HepG2 (cell line): ENCODE results near the gene CUL1. TPM values are rescaled to one million over a fixed set of nuclear protein-coding genes. Genes with fewer than 3 reads are reported as not detected.

Source experiments
- ATAC-seq: fragments of 200-7000 bp; cut with Tn5 transposase; 3 replicates; pipeline ENCODE4 v1.9.1; 2020; ENCODE audit warnings: mild to moderate bottlenecking, moderate library complexity
- BruUV-seq: library from RNA; stranded (reverse); fragments of 400-500 nt; replicated peaks from 2 replicates; lab custom pipeline; 2021; lab: Mats Ljungman, UMichigan
- CTCF ChIA-PET: fragments of 300-600 bp; formaldehyde crosslinking; extraction: SDS; loops from one replicate; lab custom pipeline; 2021; ENCODE audit warnings: low total read pairs, inconsistent platforms, low intra/inter-chr PET ratio; lab: Yijun Ruan, JAX
- POLR2A ChIA-PET: fragments of 350-600 bp; sonication (Branson Sonifier 250); formaldehyde crosslinking; loops from one replicate; lab custom pipeline; 2020; ENCODE audit warnings: antibody characterized with exemption, inconsistent platforms; lab: Yijun Ruan, JAX
- DNase-seq: peaks from one replicate; pipeline ENCODE4 v3.0.0-alpha.2; 2015; ENCODE audit warnings: low spot score
- FAIRE-seq: peaks from 3 replicates; lab custom pipeline; 2011; peaks lifted over from hg19 to GRCh38; lab: Jason Lieb, UNC
- H2AFZ ChIP-seq: one replicate; pipeline ENCODE4 v1.6.1; 2011; ENCODE audit warnings: low read length, inconsistent platforms
- H3K27ac ChIP-seq: fragments of 300-600 bp; 3 replicates; pipeline ENCODE4 v1.8.0; 2011; ENCODE audit warnings: mixed run types, mild to moderate bottlenecking, mixed read lengths, low read length, inconsistent platforms; ENCODE audit not compliant: insufficient read depth; ENCODE audit errors: extremely low read length
- H3K27me3 ChIP-seq, 2 experiments: fragments of 200-600 bp in 1 of 2; 2 replicates in 1 of 2; 3 replicates in 1 of 2; pipeline versions ENCODE4 v1.6.0 to v1.8.0; 2011; ENCODE audit warnings: low read length in 2 of 2, mild to moderate bottlenecking in 2 of 2, moderate library complexity in 2 of 2, inconsistent platforms in 1 of 2; ENCODE audit not compliant: insufficient read depth in 2 of 2, control insufficient read depth in 1 of 2
- H3K36me3 ChIP-seq, 2 experiments: fragments of 200-600 bp in 1 of 2; replicated peaks in 1 of 2; 2 replicates in 1 of 2; 3 replicates in 1 of 2; pipeline versions ENCODE4 v1.5.1 to v1.8.0; 2011; ENCODE audit warnings: low read length in 2 of 2, inconsistent platforms in 1 of 2; ENCODE audit not compliant: insufficient read depth in 2 of 2, control insufficient read depth in 1 of 2
- H3K4me1 ChIP-seq: 2 replicates; pipeline ENCODE4 v1.5.1; 2012; ENCODE audit warnings: low read length, inconsistent platforms; ENCODE audit not compliant: insufficient read depth
- H3K4me2 ChIP-seq: 2 replicates; pipeline ENCODE4 v1.6.0; 2011; ENCODE audit warnings: low read depth, low read length, inconsistent platforms
- H3K4me3 ChIP-seq, 3 experiments: fragments of 200-600 bp in 1 of 3; sonication (generic), shearing (Covaris generic) in 1 of 3; replicated peaks in 1 of 3; 2 replicates each; pipeline ENCODE4 v1.5.1; 2011 to 2016; ENCODE audit warnings: low read length in 3 of 3, inconsistent platforms in 2 of 3, low read depth in 2 of 3, mild to moderate bottlenecking in 2 of 3, control low read depth in 1 of 3, mixed read lengths in 1 of 3; ENCODE audit not compliant: insufficient read depth in 1 of 3
- H3K79me2 ChIP-seq: one replicate; pipeline ENCODE4 v1.6.1; 2011; ENCODE audit warnings: low read length, inconsistent platforms; ENCODE audit not compliant: insufficient read depth
- H3K9ac ChIP-seq: 2 replicates; pipeline ENCODE4 v1.6.0; 2011; ENCODE audit warnings: mild to moderate bottlenecking, low read depth, low read length, inconsistent platforms; ENCODE audit not compliant: insufficient read depth
- H3K9me3 ChIP-seq: 2 replicates; pipeline ENCODE4 v1.5.1; 2012; ENCODE audit warnings: mild to moderate bottlenecking, low read length
- H4K20me1 ChIP-seq: 2 replicates; pipeline ENCODE4 v1.6.0; 2011; ENCODE audit warnings: inconsistent platforms, mild to moderate bottlenecking, low read length, moderate library complexity; ENCODE audit not compliant: insufficient read depth
- ELF4 ChIP-seq: sonication (generic); formaldehyde crosslinking; IDR thresholded peaks from 2 replicates; pipeline ENCODE4 v1.5.0; 2020; ENCODE audit warnings: missing genetic modification reagents, mild to moderate bottlenecking, moderate library complexity, borderline replicate concordance
- ETV6 ChIP-seq: sonication (generic); formaldehyde crosslinking; conservative IDR thresholded peaks from 2 replicates; pipeline ENCODE4 v1.4.0; 2020; ENCODE audit warnings: missing genetic modification reagents
- GTF3A ChIP-seq: sonication (generic); formaldehyde crosslinking; conservative IDR thresholded peaks from 2 replicates; pipeline ENCODE4 v1.4.0; 2020; ENCODE audit warnings: mild to moderate bottlenecking, missing genetic modification reagents
- HNRNPL ChIP-seq: fragments of 200-400 bp; formaldehyde crosslinking; IDR thresholded peaks from 2 replicates; pipeline ENCODE4 v1.6.1; 2017; ENCODE audit warnings: mild to moderate bottlenecking, low read depth, low read length
- HOXA7 ChIP-seq: sonication (generic); formaldehyde crosslinking; IDR thresholded peaks from 2 replicates; pipeline ENCODE4 v1.8.1; 2022; ENCODE audit warnings: mild to moderate bottlenecking, missing genetic modification reagents, moderate library complexity
- HOXD1 ChIP-seq: sonication (generic); formaldehyde crosslinking; IDR thresholded peaks from 2 replicates; pipeline ENCODE4 v1.5.0; 2020; ENCODE audit warnings: missing genetic modification reagents
- IRF2 ChIP-seq: IDR thresholded peaks from 2 replicates; pipeline ENCODE4 v1.6.1; 2018; ENCODE audit warnings: missing genetic modification reagents, missing compliant biosample characterization
- MLLT10 ChIP-seq: sonication (generic); formaldehyde crosslinking; IDR thresholded peaks from 2 replicates; pipeline ENCODE4 v1.4.0; 2020; ENCODE audit warnings: missing genetic modification reagents
- NR3C1 ChIP-seq: sonication (generic); formaldehyde crosslinking; IDR thresholded peaks from 2 replicates; pipeline ENCODE4 v1.4.0; 2020; ENCODE audit warnings: missing genetic modification reagents
- POLR2AphosphoS2 ChIP-seq: IDR thresholded peaks from 2 replicates; pipeline ENCODE4 v1.6.1; 2011; ENCODE audit warnings: low read depth, low read length, improper control_type of control experiment
- SMAD9 ChIP-seq: sonication (generic); formaldehyde crosslinking; IDR thresholded peaks from 2 replicates; pipeline ENCODE4 v1.5.1; 2020; ENCODE audit warnings: mild to moderate bottlenecking, missing genetic modification reagents
- SNAI1 ChIP-seq: sonication (generic); formaldehyde crosslinking; IDR thresholded peaks from 2 replicates; pipeline ENCODE4 v1.5.0; 2020; ENCODE audit warnings: mild to moderate bottlenecking, missing genetic modification reagents, borderline replicate concordance
- SNRNP70 ChIP-seq: fragments of 200-400 bp; formaldehyde crosslinking; IDR thresholded peaks from 2 replicates; pipeline ENCODE4 v1.6.1; 2017; ENCODE audit warnings: mild to moderate bottlenecking, low read depth, low read length, moderate library complexity
- SOX6 ChIP-seq, 2 experiments: fragments of 450-650 bp in 1 of 2; sonication (generic) in 1 of 2; formaldehyde crosslinking in 1 of 2; IDR thresholded peaks; 2 replicates each; pipeline versions ENCODE4 v1.4.0 to v1.6.1; 2017 to 2020; ENCODE audit warnings: antibody characterized with exemption in 1 of 2, mild to moderate bottlenecking in 1 of 2, missing genetic modification reagents in 1 of 2
- ZFP37 ChIP-seq: sonication (generic); formaldehyde crosslinking; IDR thresholded peaks from 2 replicates; pipeline ENCODE4 v1.4.0; 2020; ENCODE audit warnings: missing genetic modification reagents, borderline replicate concordance
- ZNF570 ChIP-seq: sonication (generic); formaldehyde crosslinking; IDR thresholded peaks from 2 replicates; pipeline ENCODE4 v1.4.0; 2020; ENCODE audit warnings: mild to moderate bottlenecking, missing genetic modification reagents, borderline replicate concordance
- ZNF672 ChIP-seq: sonication (generic); formaldehyde crosslinking; IDR thresholded peaks from 2 replicates; pipeline ENCODE4 v1.8.1; 2022; ENCODE audit warnings: missing genetic modification reagents
- ZNF713 ChIP-seq: sonication (generic); formaldehyde crosslinking; IDR thresholded peaks from 2 replicates; pipeline ENCODE4 v1.4.0; 2020; ENCODE audit warnings: mild to moderate bottlenecking, missing genetic modification reagents
- WGBS: methylation state at CpG from one replicate; pipeline ENCODE4 v1.1.6; 2017; ENCODE audit warnings: low lambda C conversion rate; 5-methylcytosine and 5-hydroxymethylcytosine counted together
- in situ Hi-C: cut with HindIII; loops from 2 replicates; pipeline ENCODE4 v1.10.0; 2017; ENCODE audit warnings: low pct_unique_long_range_greater_than_20kb; ENCODE audit not compliant: extremely low pct_ligation_motif_present
- intact Hi-C: fragments of 100-400 bp; cut with micrococcal nuclease; formaldehyde crosslinking; loops from one replicate; pipeline ENCODE4 v1.10.0; 2022; ENCODE audit not compliant: unreplicated experiment
- polyA plus RNA-seq, 8 experiments: library from polyadenylated mRNA; depleted of rRNA in 3 of 8; stranded (reverse) in 7 of 8; unstranded in 1 of 8; fragments of >200 nt; fragmentation: Illumina TruSeq in 4 of 8; extraction: Trizol in 4 of 8; gene quantifications; 2 replicates each; pipeline versions ENCODE4 v1.2.1 to v1.2.3, GENCODE V29; 2011 to 2016; ENCODE audit warnings: low read depth in 4 of 8, missing spikeins in 1 of 8, mixed read lengths in 1 of 8; ENCODE audit not compliant: insufficient read depth in 1 of 8
- total RNA-seq, 5 experiments: library from RNA; depleted of rRNA; stranded (reverse); fragments of >200 nt; fragmentation: Illumina TruSeq; extraction: Trizol; gene quantifications; 2 replicates each; pipeline ENCODE4 v1.2.3, GENCODE V29; 2016; ENCODE audit warnings: low read depth in 1 of 5
- TF ChIP-seq, protein P1 (sequence below): sonication (generic); formaldehyde crosslinking; IDR thresholded peaks from 2 replicates; pipeline ENCODE4 v1.4.0; 2020; ENCODE audit warnings: mild to moderate bottlenecking, missing genetic modification reagents, borderline replicate concordance

Gene CUL1
- total and polyA plus RNA-seq, 2 of the 13 experiments (the other 11 are each of a cell fraction or from before 2014, with no cell fraction given): 30.1 to 45.9 TPM

GRCh38 chr7:148686312-148686937 is 12.3 kb upstream of the CUL1 start:
- H3K27me3 ChIP-seq: no peaks in the 10 kb centered on the region; a peak in 1 of 5 replicates
- peak overlapping the region; percentile 65 for H3K4me2 ChIP-seq
- FAIRE-seq (no peak), DNase-seq (no peak), ATAC-seq (peak; percentile 69)
- TF ChIP-seq SNAI1 (CRISPR knock-in tag): no peak
- no peak for TF ChIP-seq ZFP37 (CRISPR knock-in tag)
- no peak for TF ChIP-seq SNRNP70
- TF ChIP-seq POLR2AphosphoS2: no peak
- TF ChIP-seq HOXD1: no peak
- H3K4me3 ChIP-seq: peak overlapping the region in 1 of 3 experiments; percentile 43; a peak in 2 of 6 replicates
- intact Hi-C loops (no loop called here), in situ Hi-C loops (no loop called here)
- no peaks in the 10 kb centered on the region for H4K20me1 ChIP-seq
- CTCF ChIA-PET: no interaction called here
- H3K36me3 ChIP-seq: no peaks in the 10 kb centered on the region
- no TSS peak for BruUV-seq
- H2AFZ ChIP-seq: peak overlapping the region; percentile 88
- WGBS: 45% methylated on average over 6 of the region's 6 CpGs
- peaks cover 22% of the 10 kb centered on the region for H3K4me1 ChIP-seq
- H3K27ac ChIP-seq: no peak overlapping the region
- no peak overlapping the region for H3K9ac ChIP-seq
- POLR2A ChIA-PET: no interaction called here
- no peaks in the 10 kb centered on the region for H3K79me2 ChIP-seq
- no peaks in the 10 kb centered on the region for H3K9me3 ChIP-seq

GRCh38 chr7:148687555-148687954 is 11.1 kb upstream of the CUL1 start:
- Histone ChIP-seq H3K79me2 (no peaks in the 10 kb centered on the region), H3K36me3 (no peaks in the 10 kb centered on the region), H2AFZ (no peak overlapping the region), H3K27me3 (no peaks in the 10 kb centered on the region; a peak in 1 of 5 replicates), H3K4me1 (peaks cover 22% of the 10 kb centered on the region), H3K4me2 (no peak overlapping the region), H4K20me1 (no peaks in the 10 kb centered on the region)
- 81% methylated on average over 2 of the region's 2 CpGs for WGBS
- BruUV-seq: no TSS peak
- intact Hi-C loops: no loop called here
- POLR2A ChIA-PET: no interaction called here
- no peak for ATAC-seq
- CTCF ChIA-PET: no interaction called here
- no peak for TF ChIP-seq ETV6 (CRISPR knock-in tag)
- no peak for TF ChIP-seq ELF4 (CRISPR knock-in tag)
- no peak for TF ChIP-seq HOXA7
- no peak for TF ChIP-seq GTF3A
- no peak for TF ChIP-seq ZNF570 (CRISPR knock-in tag)
- TF ChIP-seq SMAD9 (CRISPR knock-in tag): no peak
- no peak for TF ChIP-seq HNRNPL
- TF ChIP-seq ZNF713 (CRISPR knock-in tag): no peak
- no peak for TF ChIP-seq SOX6 (IDR thresholded peaks at IDR 0.05)
- no peak for TF ChIP-seq SOX6 (CRISPR knock-in tag; IDR thresholded peaks at IDR 0.05)
- no peak for TF ChIP-seq MLLT10
- TF ChIP-seq, protein P1, sequence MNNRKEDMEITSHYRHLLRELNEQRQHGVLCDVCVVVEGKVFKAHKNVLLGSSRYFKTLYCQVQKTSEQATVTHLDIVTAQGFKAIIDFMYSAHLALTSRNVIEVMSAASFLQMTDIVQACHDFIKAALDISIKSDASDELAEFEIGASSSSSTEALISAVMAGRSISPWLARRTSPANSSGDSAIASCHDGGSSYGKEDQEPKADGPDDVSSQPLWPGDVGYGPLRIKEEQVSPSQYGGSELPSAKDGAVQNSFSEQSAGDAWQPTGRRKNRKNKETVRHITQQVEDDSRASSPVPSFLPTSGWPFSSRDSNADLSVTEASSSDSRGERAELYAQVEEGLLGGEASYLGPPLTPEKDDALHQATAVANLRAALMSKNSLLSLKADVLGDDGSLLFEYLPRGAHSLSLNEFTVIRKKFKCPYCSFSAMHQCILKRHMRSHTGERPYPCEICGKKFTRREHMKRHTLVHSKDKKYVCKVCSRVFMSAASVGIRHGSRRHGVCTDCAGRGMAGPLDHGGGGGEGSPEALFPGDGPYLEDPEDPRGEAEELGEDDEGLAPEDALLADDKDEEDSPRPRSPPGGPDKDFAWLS (CRISPR knock-in tag): no peak
- TF ChIP-seq ZNF672 (CRISPR knock-in tag): no peak
- TF ChIP-seq IRF2: no peak
- TF ChIP-seq NR3C1 (CRISPR knock-in tag): no peak
- TF ChIP-seq, all 625 proteins: peak for 0
- in situ Hi-C loops: no loop called here
- H3K27ac ChIP-seq: no peak overlapping the region
- H3K9ac ChIP-seq: no peak overlapping the region
- DNase-seq: no peak
- no peak overlapping the region for H3K4me3 ChIP-seq
- H3K9me3 ChIP-seq: no peaks in the 10 kb centered on the region
- no peak for FAIRE-seq
